Stimulated activated CD4-positive, alpha-beta T cell treated with anti-CD3 and anti-CD28 coated beads, Interleukin-1b, Interleukin-23, amount 100 ng/mL, for 24 hours (primary cell): ENCODE measurements around the gene KLF1.
A peak's percentile ranks its signal among the peaks of the same experiment; 100 is the strongest.
"Not testable (repeated sequence)": the region's sequence is repeated elsewhere in the genome, so short reads cannot be mapped to it uniquely, and the experiment has no call there.

Experiments
- DNase-seq, 4 experiments: peaks; one replicate each; pipeline ENCODE4 v3.0.0-alpha.2; 2020; ENCODE audit warnings: low read depth in 4 of 4, low spot score in 1 of 4

Gene KLF1

GRCh38 chr19:12891553-12892021 is 4.6 kb upstream of the KLF1 start:
- DNase-seq, result no peak

DNA sequence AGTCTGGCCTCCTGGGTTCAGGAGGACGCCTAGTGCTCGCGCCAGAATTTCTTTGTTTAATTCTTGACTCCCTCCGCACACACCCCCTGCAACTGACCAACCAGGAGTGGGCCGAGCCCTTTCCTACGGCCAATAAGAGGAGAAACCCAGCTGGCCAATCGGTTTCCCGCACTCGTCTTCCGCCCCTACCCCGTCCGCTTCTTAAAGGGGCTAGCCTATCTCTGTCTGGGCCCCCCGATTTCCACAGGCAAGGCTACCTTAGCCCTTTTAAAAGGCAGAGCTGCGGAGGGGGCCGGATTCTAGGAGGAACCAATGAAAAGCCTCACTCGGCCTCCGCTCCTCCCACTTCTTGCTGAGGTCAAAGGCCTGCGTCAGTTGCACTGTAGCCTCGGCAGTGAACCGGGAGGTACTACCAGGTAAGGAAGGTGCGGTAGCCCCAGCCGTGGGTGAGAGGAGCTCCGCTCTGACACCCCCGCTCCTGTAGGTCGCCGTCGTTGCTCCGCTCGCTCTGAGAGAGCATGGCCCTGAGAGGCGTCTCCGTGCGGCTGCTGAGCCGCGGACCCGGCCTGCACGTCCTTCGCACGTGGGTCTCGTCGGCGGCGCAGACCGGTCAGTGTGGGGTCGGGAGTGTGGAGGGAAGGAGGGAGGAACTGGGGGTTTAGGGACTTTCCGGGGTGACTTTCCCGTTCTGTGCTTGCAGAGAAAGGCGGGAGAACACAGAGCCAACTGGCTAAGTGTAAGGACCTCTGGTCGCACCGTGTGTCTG is 4.0 kb upstream of the KLF1 start, which contains the start of gene GCDH:
GCDH (plus strand) TSS at position 374 of the 766 bp plus-strand sequence; CDS start at position 519, 145 bp downstream.
- DNase-seq, result peak; percentile 78 to 96 (median 90)

DNA sequence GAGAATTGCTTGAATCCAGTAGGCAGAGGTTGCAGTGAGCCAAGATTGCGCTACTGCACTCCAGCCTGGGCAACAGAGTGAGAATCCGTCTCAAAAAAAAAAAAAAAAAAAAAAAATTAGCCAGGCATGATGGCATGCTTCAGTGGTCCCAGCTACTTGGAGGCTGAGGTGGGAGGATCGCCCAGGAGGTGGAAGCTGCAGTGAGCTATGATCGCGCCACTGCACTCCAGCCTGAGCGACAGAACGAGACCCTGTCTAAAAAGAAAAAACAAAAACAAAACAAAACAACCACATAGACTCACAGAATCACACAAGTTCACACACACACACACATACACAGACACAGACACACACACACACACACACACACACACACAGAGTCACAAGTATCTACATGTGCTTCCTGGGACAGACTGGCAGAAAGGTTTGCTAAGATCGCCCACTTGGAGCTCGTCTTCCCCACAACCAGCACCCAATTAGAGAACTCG is 3.3 kb upstream of the KLF1 start:
- DNase-seq, result not testable (repeated sequence)

DNA sequence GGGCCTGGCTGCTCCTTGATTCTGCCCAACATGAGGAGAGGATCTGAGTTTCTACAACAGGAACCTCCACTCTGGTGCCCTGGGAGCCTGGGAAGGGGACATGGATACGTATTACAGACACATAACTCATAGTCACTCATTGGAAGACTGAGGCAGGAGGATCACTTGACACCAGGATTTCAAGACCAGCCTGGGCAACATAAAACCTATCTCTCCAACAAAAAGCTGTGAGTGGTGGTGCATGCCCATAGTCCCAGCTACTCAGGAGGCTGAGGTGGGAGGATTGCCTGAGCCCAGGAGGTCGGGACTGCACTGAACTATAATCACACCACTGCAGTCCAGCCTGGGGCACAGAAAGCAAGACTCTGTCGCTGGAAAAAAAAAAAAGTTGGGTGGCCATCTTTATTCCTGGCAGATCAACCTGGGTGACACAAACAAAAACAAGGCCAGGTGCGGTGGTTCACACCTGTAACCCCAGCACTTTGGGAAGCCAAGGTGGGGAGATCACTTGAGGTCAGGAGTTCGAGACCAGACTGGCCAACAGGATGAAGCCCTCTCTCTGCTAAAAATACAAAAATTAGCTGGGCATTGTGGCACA is 1.1 kb upstream of the KLF1 start:
- DNase-seq, result no peak

GRCh38 chr19:12886651-12886968 is 391 bp downstream of the KLF1 start:
- DNase-seq, result no peak

DNA sequence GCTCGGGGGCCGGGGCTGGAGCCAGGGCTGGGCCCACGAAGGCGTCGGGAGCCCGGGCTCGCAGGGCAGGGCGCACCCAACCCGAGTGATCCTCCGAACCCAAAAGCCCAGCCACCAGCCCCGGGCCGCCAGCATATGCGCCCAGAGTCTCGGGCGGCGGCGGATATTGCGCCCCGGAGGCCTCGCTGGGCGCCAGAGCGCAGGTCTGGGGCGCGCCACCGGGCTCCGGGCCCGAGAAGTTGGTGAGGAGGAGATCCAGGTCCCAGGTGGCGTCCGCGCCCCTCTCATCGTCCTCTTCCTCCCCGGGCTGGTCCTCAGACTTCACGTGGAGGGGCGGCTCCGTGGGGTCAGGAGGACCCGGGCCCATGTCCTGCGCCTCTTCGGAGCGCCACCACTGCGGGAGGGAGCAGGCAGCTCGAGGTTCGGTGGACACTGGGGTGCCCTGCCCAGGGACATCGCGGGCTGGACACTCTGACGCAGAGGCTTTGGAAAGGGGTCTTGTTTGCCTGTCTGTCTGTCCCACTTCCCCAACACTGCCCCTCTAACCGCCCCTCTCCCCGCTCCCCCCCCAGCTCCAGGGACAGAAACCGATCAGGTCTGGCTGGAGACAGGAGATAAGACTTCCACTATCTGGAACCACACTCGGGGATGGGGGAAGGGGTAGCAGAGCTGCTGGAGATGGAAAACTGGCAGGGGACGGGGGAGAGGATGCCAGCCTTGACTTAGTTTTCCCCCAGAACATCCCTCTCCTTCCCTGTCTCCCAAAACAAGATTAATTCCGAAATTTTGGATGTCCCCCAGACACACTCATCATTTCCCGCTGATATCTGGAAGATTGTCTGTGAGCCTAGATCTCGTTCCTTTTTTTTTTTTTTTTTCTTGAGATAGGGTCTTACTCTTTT is 1.0 kb downstream of the KLF1 start:
- no peak for DNase-seq

DNA sequence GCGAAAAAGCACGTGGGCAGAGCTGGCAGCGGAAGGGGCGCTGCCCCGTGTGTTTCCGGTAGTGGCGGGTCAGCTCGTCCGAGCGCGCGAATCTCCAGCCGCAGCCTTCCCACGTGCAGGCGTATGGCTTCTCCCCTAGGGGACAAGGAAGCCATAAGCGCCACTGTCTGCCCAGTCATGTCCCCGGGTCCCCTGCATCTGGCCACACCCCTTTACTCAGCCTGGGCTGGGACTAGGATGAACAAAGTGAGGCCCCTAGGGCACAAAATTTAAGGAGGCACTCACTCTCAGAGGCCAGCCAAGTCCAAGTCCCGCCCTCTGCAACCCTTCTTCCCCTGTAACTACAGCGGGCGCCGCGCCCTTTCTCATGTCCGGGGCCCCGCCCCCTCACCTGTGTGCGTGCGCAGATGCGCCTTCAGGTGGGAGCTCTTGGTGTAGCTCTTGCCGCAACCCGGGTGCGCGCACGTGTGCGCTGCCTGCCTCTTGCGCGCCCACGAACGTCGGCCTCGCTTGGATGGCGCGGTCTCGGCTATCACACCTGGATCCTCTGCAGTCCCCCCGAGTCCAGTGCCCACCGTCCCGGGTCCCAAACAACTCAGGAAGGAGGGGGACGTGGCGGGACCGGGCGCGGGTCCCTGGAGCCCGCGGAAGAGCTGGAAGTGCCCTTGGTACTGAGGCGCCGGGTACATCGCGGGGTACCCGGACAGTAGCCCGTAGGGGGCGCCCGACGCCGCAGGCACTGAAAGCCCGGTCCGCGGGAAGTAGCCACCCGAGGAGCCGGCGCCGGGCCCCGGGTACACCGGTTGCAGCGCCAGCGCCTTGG is 1.9 kb downstream of the KLF1 start:
- peak; percentile 73 to 93 (median 78) for DNase-seq

DNA sequence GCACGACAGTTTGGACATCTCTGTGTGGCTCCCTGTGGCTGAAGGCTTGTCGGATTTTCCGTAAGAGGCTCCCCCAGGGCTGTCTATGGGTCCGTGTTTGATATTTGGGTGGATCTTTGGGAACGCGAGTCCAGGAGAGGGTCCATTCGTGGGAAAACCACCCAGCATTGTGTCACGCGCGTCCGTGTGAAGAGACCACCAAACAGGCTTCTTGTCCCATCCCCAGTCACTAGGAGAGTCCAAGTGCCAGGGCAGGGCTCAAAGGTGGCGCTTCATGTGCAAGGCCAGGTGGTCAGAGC is 2.4 kb downstream of the KLF1 start:
- no peak for DNase-seq

DNA sequence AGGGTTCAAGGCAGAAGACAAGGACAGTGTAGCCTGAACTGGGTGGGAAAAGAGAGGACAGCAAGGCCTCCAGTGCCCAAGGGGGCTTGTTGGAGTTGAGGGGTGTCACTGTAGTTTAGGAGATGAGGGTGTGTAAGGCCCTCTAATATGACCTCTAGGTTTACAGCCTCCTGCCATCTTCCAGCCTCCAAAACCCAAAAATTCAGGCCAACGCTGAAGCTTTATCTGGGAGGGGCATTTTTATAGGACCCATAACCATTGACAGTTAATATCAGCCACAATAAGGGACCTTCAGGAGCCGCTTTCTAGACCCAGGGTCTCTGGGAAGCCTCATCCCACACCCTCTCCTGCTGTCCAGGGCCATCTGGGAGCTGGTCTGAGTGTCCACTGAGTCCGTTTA is 2.8 kb downstream of the KLF1 start:
- DNase-seq, result no peak

DNA sequence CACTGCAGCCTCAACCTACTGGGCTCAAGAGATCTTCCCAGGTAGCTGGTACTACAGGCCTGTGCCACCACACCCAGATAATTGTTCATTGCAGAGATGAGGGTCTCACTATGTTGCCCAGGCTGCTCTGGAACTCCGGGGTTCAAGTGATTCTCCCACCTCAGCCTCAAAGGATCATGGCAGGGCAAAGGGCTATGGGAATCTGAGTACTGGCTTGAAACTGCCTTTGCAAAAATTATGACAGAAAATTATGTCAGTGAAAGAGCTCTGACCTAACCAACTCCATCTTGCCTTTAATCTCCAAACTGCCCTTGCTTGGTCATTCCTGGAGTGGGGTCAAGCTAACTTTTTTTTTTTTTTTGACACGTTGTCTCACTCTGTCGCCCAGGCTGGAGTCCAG is 4.4 kb downstream of the KLF1 start:
- DNase-seq, result no peak

DNA sequence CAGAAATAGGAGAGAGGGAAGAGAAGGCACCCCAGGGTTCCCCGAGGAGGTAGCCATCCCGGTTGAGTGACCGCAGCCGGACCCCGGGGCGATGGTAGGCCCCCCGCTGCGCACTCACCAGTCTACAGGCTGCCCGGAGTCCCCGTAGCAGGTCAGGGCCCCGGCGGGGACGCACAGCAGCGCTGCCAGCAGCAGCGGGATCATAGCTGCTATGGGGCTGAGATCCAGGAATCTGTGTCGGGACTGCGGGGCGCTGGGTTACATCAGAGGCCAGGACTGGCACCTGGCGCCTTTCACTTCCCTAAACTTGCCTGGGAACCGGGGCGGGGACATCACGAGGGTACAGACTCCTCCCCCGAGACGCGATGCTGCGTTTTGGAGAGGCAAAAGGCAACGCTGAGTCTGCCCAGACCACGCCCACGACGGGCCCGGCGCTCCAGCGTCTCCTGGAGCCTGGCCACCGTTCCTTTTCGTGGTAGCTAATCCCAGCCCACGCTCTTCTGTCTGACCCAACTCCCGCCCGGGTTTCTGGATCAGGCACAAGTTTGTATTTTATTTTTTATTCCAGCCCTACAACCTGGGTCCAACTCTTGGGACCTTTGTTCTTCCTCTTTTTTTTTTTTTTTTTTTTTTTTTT is 5.7 kb downstream of the KLF1 start, which contains the start of gene DNASE2:
DNASE2 (minus strand) TSS at position 278 of the 637 bp plus-strand sequence; CDS start at position 204, 74 bp downstream.
- peak; percentile 72 to 92 (median 82) for DNase-seq

DNA sequence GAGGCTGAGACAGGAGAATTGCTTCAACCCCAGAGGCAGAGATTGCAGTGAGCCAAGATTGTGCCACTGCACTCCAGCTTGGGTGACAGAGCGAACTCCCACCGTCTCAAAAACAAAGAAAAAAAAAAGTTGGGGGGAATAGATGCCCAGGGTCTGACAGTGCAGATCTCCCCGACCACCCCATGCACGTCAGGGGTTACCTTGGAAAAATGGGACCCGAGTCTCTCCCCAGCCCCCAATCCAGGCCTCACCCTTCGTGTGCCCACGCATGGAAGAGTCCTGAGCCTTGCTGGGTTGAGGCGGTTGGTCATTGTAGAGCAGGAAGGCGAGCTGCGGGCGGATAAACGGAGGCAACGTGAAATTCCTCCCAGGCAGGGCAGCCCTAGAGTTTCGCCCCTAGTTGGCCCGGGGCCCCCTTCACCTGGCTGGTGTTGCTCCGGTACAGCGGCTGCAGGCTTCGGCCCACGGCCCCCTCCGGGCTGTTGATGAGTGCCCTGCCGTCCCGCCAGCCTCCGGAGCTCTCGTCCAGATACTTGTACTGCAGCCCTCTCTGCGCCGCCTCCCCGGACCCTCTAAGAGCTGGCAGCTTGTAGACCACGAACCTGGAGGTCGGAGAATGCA is 6.3 kb downstream of the KLF1 start:
- no peak for DNase-seq

GRCh38 chr19:12875086-12875485 is 11.9 kb downstream of the KLF1 start:
- no peak for DNase-seq

GRCh38 chr19:12873891-12874745 is 12.9 kb downstream of the KLF1 start:
- no peak for DNase-seq

GRCh38 chr19:12872941-12873890 is 13.8 kb downstream of the KLF1 start:
- peak in 1 of 4 experiments; percentile 24 for DNase-seq

DNA sequence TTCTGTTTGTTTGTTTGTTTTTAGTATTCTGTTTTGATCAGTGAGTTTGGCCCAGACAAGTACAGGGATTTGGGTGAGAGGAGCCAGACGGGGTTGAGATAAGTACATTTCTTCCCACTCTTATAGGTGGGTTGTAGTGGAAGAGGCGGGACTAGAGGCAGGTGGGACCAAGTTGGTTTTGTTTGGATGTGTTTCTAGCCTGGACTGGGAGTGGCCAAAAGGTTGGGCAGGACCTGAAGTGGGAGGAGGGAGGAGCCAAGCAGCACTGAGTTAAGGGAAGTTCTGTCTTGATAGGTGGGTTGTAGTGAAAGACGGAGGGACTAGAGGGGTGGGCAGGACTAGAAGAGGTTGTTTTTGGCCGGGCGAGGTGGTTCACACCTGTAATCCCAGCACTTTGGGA is 14.7 kb downstream of the KLF1 start:
- no peak for DNase-seq

DNA sequence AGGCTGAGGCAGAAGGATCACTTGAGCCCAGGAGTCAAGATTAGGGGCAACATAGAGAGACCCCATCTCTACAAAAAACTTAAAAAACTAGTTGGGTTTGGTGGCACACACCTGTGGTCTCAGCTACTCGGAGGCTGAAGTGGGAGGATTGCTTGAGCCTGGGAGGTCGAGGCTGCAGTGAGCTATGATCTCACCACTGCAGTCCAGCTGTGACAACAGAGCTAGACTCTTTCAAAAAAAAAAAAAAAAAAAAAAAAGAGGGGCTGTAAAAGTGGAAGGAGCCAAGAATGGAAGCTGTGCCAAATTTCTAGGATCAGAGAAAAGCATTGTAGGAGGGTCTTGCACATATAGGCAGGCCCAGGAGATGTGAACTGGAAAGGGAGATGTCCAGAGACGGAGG is 15.3 kb downstream of the KLF1 start:
- no peak for DNase-seq
